GM13976 (cell line): Measurements from ENCODE around the gene OSBPL3.

Source experiments
- DNase-seq: peaks from one replicate; pipeline ENCODE4 v3.0.0; 2012; ENCODE audit warnings: low spot score
- in situ Hi-C: fragments of 300-500 bp; cut with MboI; formaldehyde crosslinking; loops from one replicate; pipeline ENCODE4 v1.12.0; 2022; ENCODE audit warnings: low sequenced_read_pairs, mixed read lengths, inconsistent platforms; ENCODE audit not compliant: unreplicated experiment
- TF ChIP-seq, protein P1 (sequence below): IDR thresholded peaks from 2 replicates; pipeline ENCODE4 v1.5.1; 2012; ENCODE audit warnings: borderline replicate concordance, mild to moderate bottlenecking; ENCODE audit not compliant: insufficient read depth; ENCODE audit errors: extremely low read depth, missing control alignments, control extremely low read depth

The OSBPL3 gene

DNA sequence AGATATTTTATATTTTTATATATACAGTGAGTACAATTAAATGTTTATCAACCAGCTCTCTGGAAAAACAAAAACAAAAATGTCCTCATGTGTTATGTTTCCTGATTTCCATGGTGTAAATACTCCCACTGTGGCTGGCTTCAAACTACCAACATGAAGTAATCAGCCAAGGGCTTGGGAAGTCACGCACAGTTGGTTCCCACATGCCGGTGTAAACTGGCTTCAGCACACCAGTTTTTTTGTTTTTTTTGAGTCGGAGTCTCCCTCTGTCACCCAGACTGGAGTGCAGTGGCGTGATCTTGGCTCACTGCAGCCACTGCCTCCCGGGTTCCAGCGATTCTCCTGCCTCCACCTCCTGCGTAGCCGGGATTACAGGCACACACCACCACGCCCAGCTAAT is 11.8 kb downstream of the OSBPL3 start:
- in situ Hi-C loops, result no loop called here
- TF ChIP-seq, protein P1, sequence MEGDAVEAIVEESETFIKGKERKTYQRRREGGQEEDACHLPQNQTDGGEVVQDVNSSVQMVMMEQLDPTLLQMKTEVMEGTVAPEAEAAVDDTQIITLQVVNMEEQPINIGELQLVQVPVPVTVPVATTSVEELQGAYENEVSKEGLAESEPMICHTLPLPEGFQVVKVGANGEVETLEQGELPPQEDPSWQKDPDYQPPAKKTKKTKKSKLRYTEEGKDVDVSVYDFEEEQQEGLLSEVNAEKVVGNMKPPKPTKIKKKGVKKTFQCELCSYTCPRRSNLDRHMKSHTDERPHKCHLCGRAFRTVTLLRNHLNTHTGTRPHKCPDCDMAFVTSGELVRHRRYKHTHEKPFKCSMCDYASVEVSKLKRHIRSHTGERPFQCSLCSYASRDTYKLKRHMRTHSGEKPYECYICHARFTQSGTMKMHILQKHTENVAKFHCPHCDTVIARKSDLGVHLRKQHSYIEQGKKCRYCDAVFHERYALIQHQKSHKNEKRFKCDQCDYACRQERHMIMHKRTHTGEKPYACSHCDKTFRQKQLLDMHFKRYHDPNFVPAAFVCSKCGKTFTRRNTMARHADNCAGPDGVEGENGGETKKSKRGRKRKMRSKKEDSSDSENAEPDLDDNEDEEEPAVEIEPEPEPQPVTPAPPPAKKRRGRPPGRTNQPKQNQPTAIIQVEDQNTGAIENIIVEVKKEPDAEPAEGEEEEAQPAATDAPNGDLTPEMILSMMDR, result no peak
- DNase-seq, result no peak

DNA sequence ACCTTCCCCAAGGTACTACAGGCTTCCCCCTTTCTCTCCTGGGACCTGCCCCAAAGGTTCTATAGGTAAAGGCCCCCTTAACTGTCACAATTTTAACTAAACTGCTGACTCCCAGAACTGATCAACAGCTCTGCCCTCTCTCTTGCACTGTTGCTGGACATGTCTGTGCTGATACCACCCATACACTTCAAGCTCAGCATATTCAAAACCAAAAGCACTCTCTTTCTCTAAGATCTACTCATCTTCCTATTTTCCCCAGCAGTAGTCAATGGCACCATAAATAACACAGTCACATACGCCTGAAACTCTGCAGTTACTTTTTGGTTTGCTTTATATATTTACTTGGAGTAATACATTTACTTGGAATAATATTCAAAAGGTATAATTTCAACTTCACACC is 12.3 kb downstream of the OSBPL3 start:
- TF ChIP-seq, protein P1, result no peak
- DNase-seq, result peak; percentile 34
- in situ Hi-C loops, result no loop called here

DNA sequence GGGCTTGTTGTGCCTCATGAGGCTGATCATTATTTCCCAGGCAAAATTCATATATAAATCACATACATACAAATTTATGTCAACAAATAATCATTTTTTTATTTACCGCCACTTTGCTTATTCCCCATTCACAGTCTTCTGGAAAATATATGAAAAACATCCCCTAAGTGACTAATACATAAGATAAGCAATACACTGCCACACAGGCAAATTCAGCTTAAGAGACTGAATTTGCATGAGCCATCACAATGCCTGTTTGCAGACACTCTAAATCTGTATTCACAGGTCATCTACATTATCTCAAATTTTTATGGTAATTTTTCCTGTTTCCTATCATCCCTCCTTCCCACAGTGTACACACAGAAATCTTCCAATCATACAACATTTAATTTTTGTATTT is 13.2 kb downstream of the OSBPL3 start:
- no peak for DNase-seq
- in situ Hi-C loops, result no loop called here
- TF ChIP-seq, protein P1, result no peak

DNA sequence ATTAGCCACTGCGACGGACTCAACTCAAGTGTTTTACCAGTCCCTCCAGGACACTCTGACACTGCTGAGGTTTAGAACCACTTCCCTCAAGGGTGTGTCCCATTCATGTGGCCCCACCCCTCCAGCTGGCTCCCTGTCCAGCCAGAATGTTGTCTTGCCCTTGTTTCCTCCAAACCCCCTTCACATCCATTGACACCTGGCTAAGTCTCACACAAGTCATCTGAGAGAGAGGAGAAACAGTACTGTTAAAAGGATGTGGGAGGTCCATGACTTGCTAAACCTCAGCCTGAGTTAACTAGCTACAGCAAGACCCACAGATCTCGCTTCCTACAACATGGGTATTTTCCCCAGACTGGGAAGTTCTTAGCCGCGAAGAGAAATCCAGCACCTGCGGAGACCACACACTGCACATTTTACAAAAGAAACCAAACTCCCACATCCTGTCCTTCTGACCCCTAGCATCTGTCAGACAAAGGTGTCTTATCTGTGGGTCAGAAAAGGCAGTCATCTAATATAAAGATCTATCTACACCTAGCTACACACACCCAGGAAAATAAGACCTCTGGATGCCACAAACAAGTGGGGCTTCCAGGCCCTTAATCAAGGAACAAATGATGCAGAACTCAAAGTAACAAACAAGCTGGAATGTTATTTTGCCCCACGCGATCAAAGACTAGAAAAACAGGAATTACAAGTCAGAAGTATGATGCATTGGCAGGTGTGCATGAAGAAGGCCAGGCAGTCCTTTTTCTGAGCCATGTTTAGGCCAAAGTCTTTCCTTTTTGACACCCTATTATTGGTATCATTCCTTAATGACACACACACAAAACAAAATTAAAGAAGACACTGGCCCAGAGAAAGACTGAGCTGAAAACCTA is 13.9 kb downstream of the OSBPL3 start:
- peak; percentile 60 for DNase-seq
- in situ Hi-C loops, result no loop called here

DNA sequence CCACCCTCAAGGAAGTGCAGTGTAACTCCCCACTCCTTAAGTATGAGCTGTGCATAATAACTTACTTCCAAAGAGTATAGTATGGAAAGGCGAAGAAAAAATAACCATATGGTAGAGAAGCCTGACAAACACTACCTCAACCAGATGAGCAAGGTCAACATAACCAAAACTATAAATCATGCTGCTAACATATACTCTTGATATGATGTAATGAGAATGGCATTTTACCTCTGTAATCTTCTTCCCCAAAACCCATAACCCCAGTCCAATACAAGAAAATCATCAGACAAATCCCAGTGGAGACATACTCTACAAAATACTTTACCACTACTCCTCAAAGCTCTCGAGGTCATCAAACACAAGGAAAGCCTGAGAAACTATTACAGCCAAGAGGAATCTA is 15.8 kb downstream of the OSBPL3 start:
- in situ Hi-C loops, result no loop called here
- no peak for DNase-seq
- TF ChIP-seq, protein P1, result no peak

More for the DNA sequence above, 13.9 kb downstream of the OSBPL3 start:
- TF ChIP-seq, protein P1, result no peak

DNA sequence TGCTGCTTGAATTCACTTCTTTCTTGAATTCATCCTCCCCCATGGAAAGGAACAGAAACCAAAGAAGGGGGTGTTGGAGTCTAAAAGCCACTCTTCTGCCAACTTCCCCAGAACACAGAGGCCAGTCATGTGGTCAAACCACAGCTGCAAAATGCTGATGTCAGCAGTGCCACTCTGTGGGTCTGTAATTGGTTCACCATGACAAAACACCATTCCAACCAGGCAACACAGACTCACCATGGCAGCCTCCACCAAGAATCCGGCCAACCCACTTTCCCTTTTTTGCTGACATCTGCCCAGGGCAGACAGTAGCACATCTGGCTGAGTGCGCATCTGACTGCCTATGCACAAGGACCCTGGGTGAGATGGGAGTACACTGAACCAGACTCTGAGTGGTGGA is 16.8 kb downstream of the OSBPL3 start:
- in situ Hi-C loops, result no loop called here
- no peak for DNase-seq
- TF ChIP-seq, protein P1, result no peak
